ENCODE data around the gene TEC. TPM values are rescaled to one million over a fixed set of nuclear protein-coding genes. Genes with fewer than 3 reads are reported as not detected.

The TEC gene
- total and polyA plus RNA-seq, 9 of the 15 experiments (the other 6 are each of a cell fraction or from before 2014, with no cell fraction given): 5.3 to 14.7 (median 8.8) TPM

DNA sequence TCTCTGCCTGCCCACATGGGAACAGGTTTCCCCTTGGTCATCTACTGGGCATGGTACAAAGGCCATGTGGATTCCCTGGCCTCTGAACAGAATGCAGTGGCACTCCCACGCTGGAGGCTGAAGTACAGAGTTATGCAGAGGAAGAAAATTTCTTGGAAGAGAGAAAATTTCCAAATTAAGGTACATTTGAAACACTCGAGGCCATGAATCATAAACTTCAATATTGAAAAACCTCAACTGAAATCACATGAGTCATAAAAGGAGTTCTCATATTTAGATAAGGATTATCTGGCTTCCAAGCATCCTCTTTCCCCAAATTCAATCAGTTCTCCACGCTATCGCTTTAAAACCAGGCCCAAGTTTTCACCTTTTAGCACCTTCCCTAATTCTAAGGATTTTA, 107.5 kb downstream of the TEC start (continued):
- TF ChIP-seq, protein P1, sequence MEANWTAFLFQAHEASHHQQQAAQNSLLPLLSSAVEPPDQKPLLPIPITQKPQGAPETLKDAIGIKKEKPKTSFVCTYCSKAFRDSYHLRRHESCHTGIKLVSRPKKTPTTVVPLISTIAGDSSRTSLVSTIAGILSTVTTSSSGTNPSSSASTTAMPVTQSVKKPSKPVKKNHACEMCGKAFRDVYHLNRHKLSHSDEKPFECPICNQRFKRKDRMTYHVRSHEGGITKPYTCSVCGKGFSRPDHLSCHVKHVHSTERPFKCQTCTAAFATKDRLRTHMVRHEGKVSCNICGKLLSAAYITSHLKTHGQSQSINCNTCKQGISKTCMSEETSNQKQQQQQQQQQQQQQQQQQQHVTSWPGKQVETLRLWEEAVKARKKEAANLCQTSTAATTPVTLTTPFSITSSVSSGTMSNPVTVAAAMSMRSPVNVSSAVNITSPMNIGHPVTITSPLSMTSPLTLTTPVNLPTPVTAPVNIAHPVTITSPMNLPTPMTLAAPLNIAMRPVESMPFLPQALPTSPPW (CRISPR knock-in tag; IDR thresholded peaks at IDR 0.05): no peak
- TF ChIP-seq TEAD4 (IDR thresholded peaks at IDR 0.05; ENCODE audit: low read length) (peak; percentile 51; the same call in 1 of the 2 replicates), TEAD4 (CRISPR knock-in tag; IDR thresholded peaks at IDR 0.05; ENCODE audit: borderline replicate concordance) (no peak), ZNF699 (CRISPR knock-in tag; IDR thresholded peaks at IDR 0.05; ENCODE audit: insufficient replicate concordance) (no peak), JUND (IDR thresholded peaks at IDR 0.05; ENCODE audit: borderline replicate concordance, low read depth, low read length) (0 out of 2 replicates have a peak, but pooled peaks have one; percentile 18), JUND (tag; IDR thresholded peaks at IDR 0.05; ENCODE audit: borderline replicate concordance, low read depth, low read length) (no peak), ZNF354B (CRISPR knock-in tag; IDR thresholded peaks at IDR 0.05) (no peak), TCF7 (IDR thresholded peaks at IDR 0.05; ENCODE audit: borderline replicate concordance) (no peak), NR3C1 (CRISPR knock-in tag; IDR thresholded peaks at IDR 0.05) (no peak), MED1 (CRISPR knock-in tag; IDR thresholded peaks at IDR 0.05; ENCODE audit: borderline replicate concordance) (no peak), HDAC8 (tag; IDR thresholded peaks at IDR 0.05) (no peak), SMARCE1 (IDR thresholded peaks at IDR 0.05) (no peak), ZSCAN32 (CRISPR knock-in tag; IDR thresholded peaks at IDR 0.05) (no peak), SAFB2 (IDR thresholded peaks at IDR 0.05; ENCODE audit: borderline replicate concordance, low read depth, low read length, severe bottlenecking) (no peak)
- TF ChIP-seq, protein P2, sequence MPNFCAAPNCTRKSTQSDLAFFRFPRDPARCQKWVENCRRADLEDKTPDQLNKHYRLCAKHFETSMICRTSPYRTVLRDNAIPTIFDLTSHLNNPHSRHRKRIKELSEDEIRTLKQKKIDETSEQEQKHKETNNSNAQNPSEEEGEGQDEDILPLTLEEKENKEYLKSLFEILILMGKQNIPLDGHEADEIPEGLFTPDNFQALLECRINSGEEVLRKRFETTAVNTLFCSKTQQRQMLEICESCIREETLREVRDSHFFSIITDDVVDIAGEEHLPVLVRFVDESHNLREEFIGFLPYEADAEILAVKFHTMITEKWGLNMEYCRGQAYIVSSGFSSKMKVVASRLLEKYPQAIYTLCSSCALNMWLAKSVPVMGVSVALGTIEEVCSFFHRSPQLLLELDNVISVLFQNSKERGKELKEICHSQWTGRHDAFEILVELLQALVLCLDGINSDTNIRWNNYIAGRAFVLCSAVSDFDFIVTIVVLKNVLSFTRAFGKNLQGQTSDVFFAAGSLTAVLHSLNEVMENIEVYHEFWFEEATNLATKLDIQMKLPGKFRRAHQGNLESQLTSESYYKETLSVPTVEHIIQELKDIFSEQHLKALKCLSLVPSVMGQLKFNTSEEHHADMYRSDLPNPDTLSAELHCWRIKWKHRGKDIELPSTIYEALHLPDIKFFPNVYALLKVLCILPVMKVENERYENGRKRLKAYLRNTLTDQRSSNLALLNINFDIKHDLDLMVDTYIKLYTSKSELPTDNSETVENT (CRISPR knock-in tag; IDR thresholded peaks at IDR 0.05): no peak
- TF ChIP-seq, protein P3, sequence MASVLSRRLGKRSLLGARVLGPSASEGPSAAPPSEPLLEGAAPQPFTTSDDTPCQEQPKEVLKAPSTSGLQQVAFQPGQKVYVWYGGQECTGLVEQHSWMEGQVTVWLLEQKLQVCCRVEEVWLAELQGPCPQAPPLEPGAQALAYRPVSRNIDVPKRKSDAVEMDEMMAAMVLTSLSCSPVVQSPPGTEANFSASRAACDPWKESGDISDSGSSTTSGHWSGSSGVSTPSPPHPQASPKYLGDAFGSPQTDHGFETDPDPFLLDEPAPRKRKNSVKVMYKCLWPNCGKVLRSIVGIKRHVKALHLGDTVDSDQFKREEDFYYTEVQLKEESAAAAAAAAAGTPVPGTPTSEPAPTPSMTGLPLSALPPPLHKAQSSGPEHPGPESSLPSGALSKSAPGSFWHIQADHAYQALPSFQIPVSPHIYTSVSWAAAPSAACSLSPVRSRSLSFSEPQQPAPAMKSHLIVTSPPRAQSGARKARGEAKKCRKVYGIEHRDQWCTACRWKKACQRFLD (CRISPR knock-in tag; IDR thresholded peaks at IDR 0.05): no peak

Data from K562 (cell line).